Esophagus squamous epithelium (tissue), 4 donors: Measurements from ENCODE around the gene SORCS1.

Experiments
- POLR2A ChIP-seq, 4 donors: fragments of 450-650 bp; IDR thresholded peaks; one replicate each; pipeline ENCODE4 v1.6.1; 2017; ENCODE audit warnings: antibody characterized with exemption in 4 of 4, mild to moderate bottlenecking in 4 of 4, moderate library complexity in 3 of 4
- TF ChIP-seq, protein P1 (sequence below), 6 experiments: fragments of 450-650 bp in 4 of 6; fragments of 200-600 bp in 2 of 6; sonication (generic) in 2 of 6; IDR thresholded peaks; one replicate each; pipeline ENCODE4 v1.5.1; 2016 to 2019; ENCODE audit warnings: antibody characterized with exemption in 6 of 6, mild to moderate bottlenecking in 4 of 6, moderate library complexity in 4 of 6

DNA sequence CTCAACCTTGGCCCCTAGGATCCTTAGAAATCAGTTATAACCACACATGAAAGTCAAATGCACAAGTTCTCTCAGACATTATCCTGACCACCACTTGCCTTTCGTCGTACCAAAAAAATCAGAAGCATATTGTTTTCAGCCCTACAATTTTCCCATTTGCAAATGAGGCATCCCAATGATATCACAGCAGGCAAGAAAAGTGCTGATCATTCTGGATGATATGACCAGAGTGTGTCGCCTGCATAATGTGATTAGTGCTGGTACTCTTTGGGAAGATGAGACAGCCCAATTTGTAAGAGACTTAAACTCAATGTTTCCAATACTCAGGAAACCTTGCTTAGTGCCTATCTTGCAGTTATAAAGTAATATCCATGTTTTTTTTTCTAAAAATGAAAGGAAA, 168.0 kb downstream of the SORCS1 start:
- TF ChIP-seq, protein P1, sequence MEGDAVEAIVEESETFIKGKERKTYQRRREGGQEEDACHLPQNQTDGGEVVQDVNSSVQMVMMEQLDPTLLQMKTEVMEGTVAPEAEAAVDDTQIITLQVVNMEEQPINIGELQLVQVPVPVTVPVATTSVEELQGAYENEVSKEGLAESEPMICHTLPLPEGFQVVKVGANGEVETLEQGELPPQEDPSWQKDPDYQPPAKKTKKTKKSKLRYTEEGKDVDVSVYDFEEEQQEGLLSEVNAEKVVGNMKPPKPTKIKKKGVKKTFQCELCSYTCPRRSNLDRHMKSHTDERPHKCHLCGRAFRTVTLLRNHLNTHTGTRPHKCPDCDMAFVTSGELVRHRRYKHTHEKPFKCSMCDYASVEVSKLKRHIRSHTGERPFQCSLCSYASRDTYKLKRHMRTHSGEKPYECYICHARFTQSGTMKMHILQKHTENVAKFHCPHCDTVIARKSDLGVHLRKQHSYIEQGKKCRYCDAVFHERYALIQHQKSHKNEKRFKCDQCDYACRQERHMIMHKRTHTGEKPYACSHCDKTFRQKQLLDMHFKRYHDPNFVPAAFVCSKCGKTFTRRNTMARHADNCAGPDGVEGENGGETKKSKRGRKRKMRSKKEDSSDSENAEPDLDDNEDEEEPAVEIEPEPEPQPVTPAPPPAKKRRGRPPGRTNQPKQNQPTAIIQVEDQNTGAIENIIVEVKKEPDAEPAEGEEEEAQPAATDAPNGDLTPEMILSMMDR (IDR thresholded peaks at IDR 0.05): no peak
- no peak for TF ChIP-seq POLR2A (IDR thresholded peaks at IDR 0.05)
